Caco-2 (cell line): ENCODE measurements around the gene PFDN1. TPM values are rescaled to one million over a fixed set of nuclear protein-coding genes. Genes with fewer than 3 reads are reported as not detected.

Experiments used
- BruUV-seq: library from RNA; stranded (reverse); fragments of 400-500 nt; replicated peaks from 2 replicates; lab custom pipeline; 2021; lab: Mats Ljungman, UMichigan
- CTCF ChIA-PET: fragments of 300-600 bp; sonication (Branson Sonifier 250); formaldehyde crosslinking; loops from one replicate; lab custom pipeline; 2022; ENCODE audit warnings: antibody characterized with exemption; lab: Charles Lee
- POLR2A ChIA-PET: fragments of 300-600 bp; sonication (Branson Sonifier 250); formaldehyde crosslinking; loops from one replicate; lab custom pipeline; 2022; ENCODE audit warnings: antibody characterized with exemption; lab: Charles Lee
- DNase-seq, 2 experiments: peaks; one replicate each; pipeline versions ENCODE4 v3.0.0 to v3.0.0-alpha.2; 2020 to 2022
- H3K27me3 ChIP-seq: replicated peaks from 2 replicates; pipeline ENCODE4 v1.6.0; 2011; ENCODE audit warnings: low read length; ENCODE audit not compliant: control insufficient read depth, insufficient read depth
- H3K36me3 ChIP-seq: 2 replicates; pipeline ENCODE4 v1.5.1; 2011; ENCODE audit warnings: low read length; ENCODE audit not compliant: control insufficient read depth, insufficient read depth
- H3K4me1 ChIP-seq: fragments of 250-450 bp; sonication (Bioruptor Pico); 2 replicates; pipeline ENCODE4 v1.5.1; 2020; ENCODE audit warnings: mild to moderate bottlenecking
- H3K4me3 ChIP-seq: 2 replicates; pipeline ENCODE4 v1.5.1; 2011; ENCODE audit warnings: low read depth, mild to moderate bottlenecking, control low read depth, low read length
- H3K9me3 ChIP-seq: fragments of 250-450 bp; sonication (Bioruptor Pico); 2 replicates; pipeline ENCODE4 v1.5.1; 2020; ENCODE audit warnings: mild to moderate bottlenecking, moderate library complexity
- H3K27ac Mint-ChIP-seq: one replicate; pipeline ENCODE4 v1.8.0; 2022; ENCODE audit warnings: mixed read lengths; ENCODE audit not compliant: unreplicated experiment
- H3K27me3 Mint-ChIP-seq: one replicate; pipeline ENCODE4 v1.8.0; 2022; ENCODE audit warnings: mixed read lengths; ENCODE audit not compliant: insufficient read depth, unreplicated experiment
- H3K36me3 Mint-ChIP-seq: one replicate; pipeline ENCODE4 v1.8.0; 2022; ENCODE audit warnings: mild to moderate bottlenecking, mixed read lengths; ENCODE audit not compliant: insufficient read depth, unreplicated experiment
- H3K4me1 Mint-ChIP-seq: one replicate; pipeline ENCODE4 v1.8.0; 2022; ENCODE audit warnings: low read depth, mixed read lengths; ENCODE audit not compliant: unreplicated experiment
- H3K4me3 Mint-ChIP-seq: one replicate; pipeline ENCODE4 v1.8.0; 2022; ENCODE audit warnings: mild to moderate bottlenecking, moderate library complexity, mixed read lengths; ENCODE audit not compliant: unreplicated experiment
- H3K9me3 Mint-ChIP-seq: one replicate; pipeline ENCODE4 v1.8.0; 2022; ENCODE audit warnings: mixed read lengths; ENCODE audit not compliant: unreplicated experiment
- intact Hi-C: fragments of 100-400 bp; cut with micrococcal nuclease; formaldehyde crosslinking; loops from one replicate; pipeline ENCODE4 v1.10.0; 2022; ENCODE audit not compliant: unreplicated experiment
- total RNA-seq: library from RNA; stranded (reverse); gene quantifications from 2 replicates; pipeline ENCODE4 v1.2.3, GENCODE V29; 2022
- TF ChIP-seq, protein P1 (sequence below), 2 experiments: fragments of 200-600 bp in 1 of 2; IDR thresholded peaks; 1 replicate in 1 of 2; 2 replicates in 1 of 2; pipeline versions ENCODE4 v1.5.1 to v1.8.0; 2011 to 2022; ENCODE audit warnings: antibody characterized with exemption in 1 of 2, control low read depth in 1 of 2, inconsistent platforms in 1 of 2, low read depth in 1 of 2, low read length in 1 of 2, mild to moderate bottlenecking in 1 of 2, moderate library complexity in 1 of 2; ENCODE audit not compliant: insufficient read depth in 1 of 2, severe bottlenecking in 1 of 2, unreplicated experiment in 1 of 2

Gene PFDN1
- total RNA-seq, 1 experiment from 2014 or later = 81.1 TPM

DNA sequence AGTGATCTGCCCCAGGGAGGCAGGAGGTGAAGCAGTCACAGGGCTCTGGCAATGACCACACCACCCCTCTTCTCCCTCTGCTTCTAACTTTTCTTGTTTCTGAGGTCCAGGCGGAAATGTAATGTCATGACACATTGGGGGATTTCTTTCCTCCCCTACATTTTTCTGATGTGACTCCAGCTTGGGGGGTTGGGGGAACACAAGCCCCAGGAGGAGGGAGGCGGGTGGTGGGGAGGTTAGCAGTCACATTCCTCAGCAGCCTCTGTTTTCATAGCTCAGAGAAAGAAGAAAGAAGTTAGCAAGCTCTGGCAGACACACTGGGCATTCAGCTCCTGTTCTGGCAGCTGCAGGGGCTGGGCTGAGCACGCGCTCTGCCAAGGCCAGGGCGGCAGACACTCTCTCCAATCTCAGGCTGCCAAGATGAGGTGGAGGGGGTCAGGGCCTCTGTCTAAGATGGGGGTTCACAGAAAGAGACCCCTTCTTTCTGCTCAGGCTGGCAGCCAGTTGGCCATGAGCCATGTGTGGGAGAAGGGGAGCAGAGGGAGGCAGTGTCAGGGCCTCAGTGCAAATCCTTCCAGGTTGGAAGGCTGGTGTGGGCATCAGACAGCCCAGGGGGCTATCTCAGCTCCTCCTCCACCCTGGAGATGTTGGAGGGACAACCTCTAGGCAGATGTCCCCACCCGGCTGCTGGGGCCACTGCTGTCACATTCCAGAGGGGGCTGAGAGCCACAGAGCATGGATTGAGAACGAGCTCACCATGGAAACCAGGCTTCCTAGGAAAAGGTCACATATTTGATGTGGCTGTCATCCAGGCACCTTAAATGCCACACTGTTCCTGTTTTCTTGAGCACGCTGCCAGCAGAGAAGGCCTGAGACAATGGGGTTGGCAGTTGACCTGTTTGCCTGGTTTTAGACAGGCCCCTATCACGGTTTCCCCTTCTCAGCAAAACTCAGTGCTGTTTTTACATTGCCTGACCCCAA, 20.1 kb upstream of the PFDN1 start:
- peak in 1 of 2 experiments; percentile 54 for DNase-seq
- peaks cover 14% of the 10 kb centered on the region for H3K9me3 Mint-ChIP-seq
- Histone ChIP-seq H3K9me3 (peaks cover 4% of the 10 kb centered on the region; the same call in 1 of the 2 replicates), H3K27me3 (no peaks in the 10 kb centered on the region), H3K36me3 (no peaks in the 10 kb centered on the region), H3K4me3 (no peak overlapping the region), H3K4me1 (peaks cover 28% of the 10 kb centered on the region)
- H3K4me1 Mint-ChIP-seq = peaks cover 19% of the 10 kb centered on the region
- POLR2A ChIA-PET = interaction anchor here (0.7 kb wide), 1 partner anchor 20 kb away, joined by 4 read pairs; the partner anchor contains the start of gene PFDN1
- CTCF ChIA-PET = interaction anchor here (0.6 to 1.4 kb wide), 3 partner anchors 12 to 62 kb away, joined by 3 to 8 read pairs (median 3); partner anchors contain the start of gene HBEGF
- intact Hi-C loops = no loop called here
- no TSS peak for BruUV-seq
- no peaks in the 10 kb centered on the region for H3K27me3 Mint-ChIP-seq
- TF ChIP-seq, protein P1, sequence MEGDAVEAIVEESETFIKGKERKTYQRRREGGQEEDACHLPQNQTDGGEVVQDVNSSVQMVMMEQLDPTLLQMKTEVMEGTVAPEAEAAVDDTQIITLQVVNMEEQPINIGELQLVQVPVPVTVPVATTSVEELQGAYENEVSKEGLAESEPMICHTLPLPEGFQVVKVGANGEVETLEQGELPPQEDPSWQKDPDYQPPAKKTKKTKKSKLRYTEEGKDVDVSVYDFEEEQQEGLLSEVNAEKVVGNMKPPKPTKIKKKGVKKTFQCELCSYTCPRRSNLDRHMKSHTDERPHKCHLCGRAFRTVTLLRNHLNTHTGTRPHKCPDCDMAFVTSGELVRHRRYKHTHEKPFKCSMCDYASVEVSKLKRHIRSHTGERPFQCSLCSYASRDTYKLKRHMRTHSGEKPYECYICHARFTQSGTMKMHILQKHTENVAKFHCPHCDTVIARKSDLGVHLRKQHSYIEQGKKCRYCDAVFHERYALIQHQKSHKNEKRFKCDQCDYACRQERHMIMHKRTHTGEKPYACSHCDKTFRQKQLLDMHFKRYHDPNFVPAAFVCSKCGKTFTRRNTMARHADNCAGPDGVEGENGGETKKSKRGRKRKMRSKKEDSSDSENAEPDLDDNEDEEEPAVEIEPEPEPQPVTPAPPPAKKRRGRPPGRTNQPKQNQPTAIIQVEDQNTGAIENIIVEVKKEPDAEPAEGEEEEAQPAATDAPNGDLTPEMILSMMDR (IDR thresholded peaks at IDR 0.05; ENCODE audit: insufficient read depth in 1 of 2, low read depth in 1 of 2, low read length in 1 of 2, severe bottlenecking in 1 of 2, unreplicated experiment in 1 of 2) = no peak
- no peak overlapping the region for H3K27ac Mint-ChIP-seq
- H3K4me3 Mint-ChIP-seq = no peak overlapping the region
- H3K36me3 Mint-ChIP-seq = no peaks in the 10 kb centered on the region

GRCh38 chr5:140321796-140322195, 18.9 kb upstream of the PFDN1 start:
- peaks cover 9% of the 10 kb centered on the region for H3K4me1 Mint-ChIP-seq
- Histone ChIP-seq H3K4me1 (peaks cover 15% of the 10 kb centered on the region), H3K9me3 (peaks cover 4% of the 10 kb centered on the region; the same call in 1 of the 2 replicates), H3K36me3 (no peaks in the 10 kb centered on the region), H3K4me3 (no peak overlapping the region), H3K27me3 (no peaks in the 10 kb centered on the region)
- intact Hi-C loops = no loop called here
- no peak overlapping the region for H3K27ac Mint-ChIP-seq
- TF ChIP-seq, protein P1 (IDR thresholded peaks at IDR 0.05; ENCODE audit: insufficient read depth in 1 of 2, low read depth in 1 of 2, low read length in 1 of 2, severe bottlenecking in 1 of 2, unreplicated experiment in 1 of 2) = no peak
- no peak overlapping the region for H3K4me3 Mint-ChIP-seq
- no peak for DNase-seq
- no peaks in the 10 kb centered on the region for H3K27me3 Mint-ChIP-seq
- no peaks in the 10 kb centered on the region for H3K36me3 Mint-ChIP-seq
- CTCF ChIA-PET = no interaction called here
- peaks cover 14% of the 10 kb centered on the region for H3K9me3 Mint-ChIP-seq
- POLR2A ChIA-PET = no interaction called here
- BruUV-seq = no TSS peak

DNA sequence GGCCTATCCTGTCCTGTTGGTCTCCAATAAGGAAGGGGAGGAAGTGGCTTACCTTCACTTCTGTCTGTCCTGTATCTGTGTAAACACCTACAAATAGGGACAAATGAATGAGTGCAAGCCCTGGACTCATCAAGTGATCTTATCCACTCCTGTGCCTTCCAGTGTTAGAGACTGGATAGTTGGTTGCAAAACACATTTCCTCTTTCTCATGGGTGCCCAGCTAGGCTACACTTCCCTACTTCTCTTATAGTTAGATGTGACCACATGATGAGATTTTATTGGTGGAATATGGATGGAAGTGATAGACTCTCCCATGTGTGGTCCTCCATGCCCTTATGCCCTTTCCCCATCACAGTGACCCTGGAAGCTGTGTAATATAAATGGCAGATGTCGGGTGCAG, 16.9 kb upstream of the PFDN1 start:
- H3K9me3 Mint-ChIP-seq = peaks cover 14% of the 10 kb centered on the region
- H3K36me3 Mint-ChIP-seq = no peaks in the 10 kb centered on the region
- no peaks in the 10 kb centered on the region for H3K27me3 Mint-ChIP-seq
- DNase-seq = no peak
- Histone ChIP-seq H3K9me3 (peaks cover 4% of the 10 kb centered on the region; the same call in 1 of the 2 replicates), H3K27me3 (no peaks in the 10 kb centered on the region), H3K4me1 (peaks cover 15% of the 10 kb centered on the region), H3K4me3 (no peak overlapping the region), H3K36me3 (no peaks in the 10 kb centered on the region)
- BruUV-seq = no TSS peak
- CTCF ChIA-PET = interaction anchor here (1.1 kb wide), 1 partner anchor 9 kb away, joined by 5 read pairs; no protein-coding TSS in a partner anchor
- intact Hi-C loops = no loop called here
- POLR2A ChIA-PET = interaction anchor here (0.6 kb wide), 1 partner anchor 17 kb away, joined by 5 read pairs; no protein-coding TSS in a partner anchor
- TF ChIP-seq, protein P1 (IDR thresholded peaks at IDR 0.05; ENCODE audit: insufficient read depth in 1 of 2, low read depth in 1 of 2, low read length in 1 of 2, severe bottlenecking in 1 of 2, unreplicated experiment in 1 of 2) = no peak
- no peak overlapping the region for H3K4me3 Mint-ChIP-seq
- peaks cover 8% of the 10 kb centered on the region for H3K4me1 Mint-ChIP-seq
- no peak overlapping the region for H3K27ac Mint-ChIP-seq
